NCI-H1105 treated with DMSO at 0.1 percent for 48 hours (cell line): Measurements from ENCODE around the gene MYOG.

Experiments
- DNase-seq: peaks from one replicate; lab custom pipeline; 2025; lab: John Stamatoyannopoulos, UW

The MYOG gene

GRCh38 chr1:203046984-203047630, 38.7 kb downstream of the MYOG start:
- no peak for DNase-seq

- DNase-seq = peak; percentile 28
Observed at GRCh38 chr1:203045821-203046594, 39.8 kb downstream of the MYOG start.

- DNase-seq = no peak
Observed at GRCh38 chr1:203045336-203045735, 40.5 kb downstream of the MYOG start.

GRCh38 chr1:203044546-203045250, 41.1 kb downstream of the MYOG start:
- no peak for DNase-seq

- DNase-seq = no peak
Observed at GRCh38 chr1:203043830-203044545, 41.8 kb downstream of the MYOG start.

GRCh38 chr1:203041351-203041932, 44.4 kb downstream of the MYOG start:
- DNase-seq = no peak

- no peak for DNase-seq
Observed at GRCh38 chr1:203040513-203041275, 45.1 kb downstream of the MYOG start.

GRCh38 chr1:203039609-203040512, 46.0 kb downstream of the MYOG start:
- DNase-seq = peak; percentile 3

- peak; percentile 76 for DNase-seq
Observed at GRCh38 chr1:203038891-203039608, 46.8 kb downstream of the MYOG start.

- no peak for DNase-seq
Observed at GRCh38 chr1:203038217-203038741, 47.5 kb downstream of the MYOG start.

GRCh38 chr1:203037509-203038190, 48.2 kb downstream of the MYOG start:
- no peak for DNase-seq

- DNase-seq = no peak
Observed at GRCh38 chr1:203036537-203036936, 49.3 kb downstream of the MYOG start.

- DNase-seq = no peak
Observed at GRCh38 chr1:203036135-203036534, 49.7 kb downstream of the MYOG start.

- no peak for DNase-seq
Observed at GRCh38 chr1:203035111-203036000, 50.5 kb downstream of the MYOG start.

GRCh38 chr1:203034422-203035110, 51.2 kb downstream of the MYOG start:
- no peak for DNase-seq

GRCh38 chr1:203033917-203034316, 51.9 kb downstream of the MYOG start:
- DNase-seq = no peak

- DNase-seq = no peak
Observed at GRCh38 chr1:203033287-203033686, 52.5 kb downstream of the MYOG start.
